Adipose tissue (tissue), 3 donors: ENCODE measurements around the gene TBXAS1. TPM values are rescaled to one million over a fixed set of nuclear protein-coding genes. Genes with fewer than 3 reads are reported as not detected.

ENCODE experiments used
- H3K27ac ChIP-seq: one replicate; pipeline ENCODE4 v1.5.1; 2013; ENCODE audit warnings: low read depth, low read length
- WGBS, 3 donors: extraction: QIAGEN DNeasy Blood & Tissue Kit; methylation state at CpG; one replicate each; pipeline ENCODE4 v1.1.7; 2013; 5-methylcytosine and 5-hydroxymethylcytosine counted together
- polyA plus RNA-seq, 3 donors: library from polyadenylated mRNA; stranded (reverse); fragments of 200-250 nt; gene quantifications; one replicate each; pipeline ENCODE4 v1.2.3, GENCODE V29; 2013
- donor health status: healthy with polysubstance abuse.
- donor health status: Bipolar disorder and iron deficiency.
- donor health status: healthy.

Gene TBXAS1
- polyA plus RNA-seq, 3 donors, result 3.4 to 15.7 (median 9.8) TPM

DNA sequence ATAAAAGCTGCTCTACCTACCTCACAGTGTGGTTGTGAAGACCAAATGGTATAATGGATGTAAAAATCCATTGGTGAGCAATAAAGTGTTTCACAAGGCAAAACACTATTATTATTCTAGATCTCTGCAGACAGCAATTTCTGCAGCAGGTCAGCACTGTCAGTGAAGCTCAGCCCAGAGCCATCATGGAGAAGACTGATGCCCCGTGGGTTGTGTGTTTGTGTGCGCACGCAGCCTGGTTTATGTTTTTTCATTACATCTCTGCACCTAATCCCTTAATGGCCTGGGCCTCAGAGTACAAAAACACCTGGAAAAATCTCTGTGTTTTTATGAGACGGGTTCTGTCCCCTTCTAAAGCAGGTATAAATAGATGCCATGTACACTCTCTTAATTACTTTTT is 169.5 kb downstream of the TBXAS1 start:
- WGBS, 3 donors, result 96% methylated on average over 4 of the region's 4 CpGs

GRCh38 chr7:139999516-139999915 is 170.5 kb downstream of the TBXAS1 start:
- 86 to 96% (median 89%) methylated on average over 6 of the region's 6 CpGs for WGBS, 3 donors
- no peak overlapping the region for H3K27ac ChIP-seq

More for the DNA sequence above, 169.5 kb downstream of the TBXAS1 start:
- H3K27ac ChIP-seq, result no peak overlapping the region

- WGBS, 3 donors, result 79 to 91% (median 87%) methylated on average over 6 of the region's 6 CpGs
- H3K27ac ChIP-seq, result no peak overlapping the region
These were observed 171.7 kb downstream of the TBXAS1 start for GRCh38 chr7:140000666-140001268.

GRCh38 chr7:140003913-140004382 is 174.9 kb downstream of the TBXAS1 start:
- 49 to 69% (median 51%) methylated on average over 9 of the region's 9 CpGs for WGBS, 3 donors
- no peak overlapping the region for H3K27ac ChIP-seq

- WGBS, 3 donors, result 98 to 99% (median 98%) methylated on average over 6 of the region's 6 CpGs
- H3K27ac ChIP-seq, result no peak overlapping the region
These were observed 175.6 kb downstream of the TBXAS1 start for GRCh38 chr7:140004672-140005071.

GRCh38 chr7:140005341-140005740 is 176.3 kb downstream of the TBXAS1 start:
- 90 to 94% (median 93%) methylated on average over 7 of the region's 7 CpGs for WGBS, 3 donors

DNA sequence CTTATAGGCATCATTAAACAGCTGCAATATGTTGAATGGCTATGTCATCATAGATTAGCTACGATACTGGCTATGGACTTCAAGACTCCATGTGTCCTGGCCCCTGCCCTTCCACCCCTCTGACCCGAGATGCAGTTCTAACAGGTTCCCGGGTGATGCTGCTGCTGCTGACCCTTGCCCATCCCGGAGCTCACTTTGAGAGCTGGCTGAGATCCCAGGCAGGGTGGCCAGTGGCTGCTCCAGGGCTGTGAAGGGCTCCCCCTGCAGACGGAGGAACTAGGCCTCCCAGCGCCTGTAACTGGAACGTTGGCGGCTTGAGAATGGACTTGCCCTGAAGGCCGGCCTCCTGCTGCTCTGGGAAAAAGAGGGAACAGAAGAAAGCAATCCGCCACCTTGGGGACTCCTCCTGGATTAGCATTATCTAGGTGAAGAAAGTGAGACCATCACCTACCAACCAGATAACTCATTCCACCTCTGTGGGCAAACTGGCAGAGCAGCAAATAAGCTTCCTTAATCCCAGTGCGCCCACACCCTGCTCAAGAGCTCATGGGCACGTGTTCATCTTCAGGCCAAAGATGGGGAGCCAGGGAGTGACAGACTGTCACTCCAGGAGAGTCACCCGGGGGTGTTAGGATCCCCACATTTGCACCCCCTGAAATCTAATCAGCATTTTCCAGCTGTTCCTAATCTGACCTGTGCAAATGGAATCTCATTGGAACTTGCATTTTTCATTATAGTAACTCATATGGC is 176.9 kb downstream of the TBXAS1 start:
- 60 to 63% (median 63%) methylated on average over 13 of the region's 13 CpGs for WGBS, 3 donors
- H3K27ac ChIP-seq, result no peak overlapping the region

More at GRCh38 chr7:140005341-140005740, 176.3 kb downstream of the TBXAS1 start:
- no peak overlapping the region for H3K27ac ChIP-seq

- 94 to 96% (median 96%) methylated on average over 10 of the region's 10 CpGs for WGBS, 3 donors
- no peak overlapping the region for H3K27ac ChIP-seq
These were observed 177.5 kb downstream of the TBXAS1 start for GRCh38 chr7:140006600-140006999.

DNA sequence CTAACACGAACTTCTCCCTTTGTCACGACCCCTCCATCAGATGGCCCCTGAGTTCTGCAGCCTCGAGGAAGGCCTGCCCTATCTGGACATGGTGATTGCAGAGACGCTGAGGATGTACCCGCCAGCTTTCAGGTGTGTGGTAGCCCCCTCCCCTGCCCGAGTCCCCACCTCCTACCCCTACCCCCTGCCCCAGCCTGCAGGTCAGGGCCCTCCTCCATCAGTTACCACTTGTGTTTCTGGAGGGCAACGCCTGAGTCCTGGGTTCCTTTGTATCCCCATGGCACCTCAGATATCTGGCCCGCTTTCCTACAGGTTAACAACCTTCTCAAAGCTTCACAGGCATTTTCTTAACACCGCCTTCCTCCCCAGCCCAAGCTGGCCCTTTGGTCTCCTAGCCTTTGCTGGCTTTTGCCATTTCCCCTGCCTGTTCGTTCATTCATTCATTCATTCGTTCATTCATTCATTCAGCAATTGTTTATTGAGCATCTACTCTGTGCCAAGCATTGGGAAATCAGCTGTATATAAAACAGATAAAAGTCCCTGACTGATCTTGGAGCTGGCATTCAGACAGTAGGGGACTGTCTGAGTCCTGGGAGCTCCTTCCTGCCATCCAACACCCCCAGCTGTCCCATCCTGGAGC is 178.1 kb downstream of the TBXAS1 start:
- WGBS, 3 donors, result 88 to 94% (median 92%) methylated on average over 11 of the region's 11 CpGs
- H3K27ac ChIP-seq, result no peak overlapping the region

- 36 to 92% (median 89%) methylated on average over 13 to 16 of the region's 16 CpGs for WGBS, 3 donors
These were observed 179.9 kb downstream of the TBXAS1 start for GRCh38 chr7:140008755-140009610.

GRCh38 chr7:140009735-140010134 is 180.7 kb downstream of the TBXAS1 start:
- no peak overlapping the region for H3K27ac ChIP-seq
- WGBS, 3 donors, result 38 to 95% (median 91%) methylated on average over 10 to 11 of the region's 11 CpGs

More at GRCh38 chr7:140008755-140009610, 179.9 kb downstream of the TBXAS1 start:
- H3K27ac ChIP-seq, result no peak overlapping the region

DNA sequence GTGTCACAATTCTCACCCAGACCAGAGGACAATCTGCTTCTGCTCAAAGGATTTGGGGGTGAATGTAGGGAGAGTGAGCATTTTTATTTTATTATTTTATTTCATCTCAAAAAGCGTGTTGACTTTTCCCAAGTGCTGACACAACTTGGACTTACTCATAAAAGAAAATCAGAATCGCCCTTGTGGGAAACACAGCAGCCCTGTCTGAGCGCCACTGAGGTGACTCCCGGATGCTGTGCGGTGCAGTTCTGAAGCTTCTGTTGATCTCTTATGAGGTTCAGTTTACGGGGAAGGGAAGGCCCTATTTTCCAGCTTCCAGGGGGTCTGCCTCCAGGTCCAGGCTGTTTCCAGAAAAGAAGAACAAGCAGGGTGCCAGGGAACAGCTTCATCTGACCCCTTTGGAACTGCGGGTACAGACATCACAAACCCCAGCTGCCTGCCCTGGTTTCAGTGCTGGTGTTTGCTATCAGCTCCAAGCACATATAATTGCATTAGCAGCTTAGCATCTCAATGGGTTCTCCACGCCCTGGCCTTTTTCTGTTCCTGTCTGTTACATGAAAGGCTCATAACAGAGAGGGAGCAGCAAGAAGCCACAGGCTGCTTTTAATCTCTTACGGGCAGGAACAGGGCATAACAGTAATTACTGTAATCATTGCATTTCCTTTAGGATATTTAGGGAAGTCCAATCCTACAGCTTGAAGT is 181.3 kb downstream of the TBXAS1 start:
- WGBS, 3 donors, result 44 to 85% (median 82%) methylated on average over 9 of the region's 9 CpGs
- H3K27ac ChIP-seq, result no peak overlapping the region

DNA sequence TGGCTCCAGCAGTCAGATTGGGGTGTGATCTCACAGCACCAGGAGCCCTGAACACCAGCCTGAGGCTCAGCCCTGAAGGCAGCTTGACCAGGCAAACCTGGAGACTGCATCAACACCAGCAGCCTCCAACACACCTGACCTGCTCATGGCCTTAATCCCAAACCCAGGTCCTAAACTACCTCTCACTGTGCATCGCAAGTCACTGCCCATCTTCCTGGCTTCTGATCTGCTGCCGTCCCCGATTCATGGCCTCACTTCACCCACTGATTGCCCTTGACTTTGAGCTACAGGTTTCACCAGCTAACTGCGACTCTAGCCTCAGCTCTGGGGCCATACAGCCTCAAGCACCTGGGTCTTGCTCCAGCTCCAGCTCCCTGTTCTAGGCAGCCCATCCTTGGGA is 184.6 kb downstream of the TBXAS1 start:
- H3K27ac ChIP-seq, result no peak overlapping the region
- WGBS, 3 donors, result 94 to 97% (median 94%) methylated on average over 4 of the region's 4 CpGs

DNA sequence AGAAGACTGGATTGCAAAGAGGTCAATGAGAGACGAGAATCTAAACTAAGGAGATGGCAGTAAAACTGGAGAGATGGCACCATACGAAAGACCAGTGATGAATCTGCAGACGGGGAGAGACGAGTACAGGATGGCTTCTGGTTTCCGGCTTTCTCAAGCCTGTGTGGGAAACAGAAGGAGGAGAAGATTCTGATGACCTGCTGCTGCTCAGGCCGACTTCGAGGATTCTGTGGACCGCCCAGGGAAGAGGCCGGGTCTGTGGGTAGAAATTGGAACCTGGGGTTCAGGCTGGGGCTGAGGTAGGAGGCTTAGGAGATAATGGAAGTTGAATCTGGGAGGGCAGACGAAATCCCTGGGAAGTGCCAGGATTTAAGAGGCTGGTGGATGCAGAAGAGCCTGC is 185.1 kb downstream of the TBXAS1 start:
- H3K27ac ChIP-seq, result no peak overlapping the region
- 91 to 95% (median 93%) methylated on average over 10 of the region's 10 CpGs for WGBS, 3 donors

DNA sequence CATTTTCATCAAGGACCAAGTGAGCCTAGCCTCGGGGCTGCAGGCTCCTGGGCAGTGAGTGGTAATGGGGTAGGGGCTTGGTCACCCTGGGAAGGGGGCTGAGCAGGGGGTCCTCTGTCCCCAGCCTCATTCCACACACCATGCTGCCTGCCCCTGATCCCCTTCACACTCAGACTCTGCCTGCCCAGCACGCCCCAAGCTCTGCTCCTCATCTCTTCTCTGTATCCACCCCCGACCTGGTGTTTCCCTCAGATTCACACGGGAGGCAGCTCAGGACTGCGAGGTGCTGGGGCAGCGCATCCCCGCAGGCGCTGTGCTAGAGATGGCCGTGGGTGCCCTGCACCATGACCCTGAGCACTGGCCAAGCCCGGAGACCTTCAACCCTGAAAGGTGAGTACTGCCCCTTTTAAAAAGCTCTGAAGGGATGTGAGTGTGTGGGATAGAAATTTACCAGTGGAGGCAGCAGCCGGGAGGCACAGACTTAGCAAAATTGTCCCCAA is 186.5 kb downstream of the TBXAS1 start:
- H3K27ac ChIP-seq, result no peak overlapping the region
- 87 to 89% (median 88%) methylated on average over 11 of the region's 11 CpGs for WGBS, 3 donors

- WGBS, 3 donors, result 82 to 89% (median 85%) methylated on average over 9 of the region's 9 CpGs
These were observed 187.5 kb downstream of the TBXAS1 start for GRCh38 chr7:140016540-140016939.

DNA sequence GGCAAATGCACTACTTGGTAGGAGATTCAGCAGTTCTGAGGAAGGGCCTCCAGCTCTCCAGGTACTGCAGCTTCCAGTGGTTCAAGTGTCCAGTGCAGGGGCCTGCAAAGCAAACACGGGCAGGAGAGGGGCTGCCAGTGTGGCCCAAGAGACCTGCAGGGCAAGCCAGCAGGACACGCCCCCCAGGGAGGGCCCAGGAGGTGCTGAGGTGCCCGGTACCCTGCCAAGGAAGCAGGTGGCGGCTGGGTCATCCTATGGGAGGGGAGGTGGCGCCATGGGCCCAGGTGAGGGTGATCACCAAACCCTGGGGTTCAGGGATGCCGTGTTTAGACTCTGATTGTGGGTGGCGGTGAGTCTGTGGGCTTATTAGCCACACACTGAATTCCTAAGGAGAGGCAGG is 188.0 kb downstream of the TBXAS1 start:
- no peak overlapping the region for H3K27ac ChIP-seq
- WGBS, 3 donors, result 77 to 91% (median 91%) methylated on average over 7 of the region's 7 CpGs

More at GRCh38 chr7:140016540-140016939, 187.5 kb downstream of the TBXAS1 start:
- H3K27ac ChIP-seq, result no peak overlapping the region

GRCh38 chr7:140017543-140017942 is 188.5 kb downstream of the TBXAS1 start:
- WGBS, 3 donors, result 73 to 88% (median 85%) methylated on average over 10 to 15 of the region's 15 CpGs

More at GRCh38 chr7:140017543-140017942, 188.5 kb downstream of the TBXAS1 start:
- H3K27ac ChIP-seq, result no peak overlapping the region
